ENCODE measurements around the gene MED16.
"Not testable (repeated sequence)": the region's sequence is repeated elsewhere in the genome, so short reads cannot be mapped to it uniquely, and the experiment has no call there.

Gene MED16

GRCh38 chr19:870963-871401, 22.0 kb downstream of the MED16 start:
- FAIRE-seq: no peak

GRCh38 chr19:870314-870713, 22.7 kb downstream of the MED16 start:
- FAIRE-seq: no peak

- no peak for FAIRE-seq
These were observed 23.5 kb downstream of the MED16 start for GRCh38 chr19:869245-870177.

- no peak for FAIRE-seq
These were observed 24.3 kb downstream of the MED16 start for GRCh38 chr19:868458-869244.

GRCh38 chr19:867855-868457, 25.0 kb downstream of the MED16 start:
- FAIRE-seq: no peak

- FAIRE-seq: no peak
These were observed 25.6 kb downstream of the MED16 start for GRCh38 chr19:867301-867793.

GRCh38 chr19:866769-867300, 26.2 kb downstream of the MED16 start:
- no peak for FAIRE-seq

- FAIRE-seq: no peak
These were observed 29.7 kb downstream of the MED16 start for GRCh38 chr19:863315-863620.

- FAIRE-seq: no peak
These were observed 30.2 kb downstream of the MED16 start for GRCh38 chr19:862581-863314.

- FAIRE-seq: no peak
These were observed 31.0 kb downstream of the MED16 start for GRCh38 chr19:861756-862580.

GRCh38 chr19:861141-861755, 31.7 kb downstream of the MED16 start:
- no peak for FAIRE-seq

- FAIRE-seq: no peak
These were observed 33.8 kb downstream of the MED16 start, which contains the start of gene CFD for GRCh38 chr19:858868-859843. CFD (plus strand) TSS chr19:859664; CDS start chr19:859690, 26 bp downstream.

GRCh38 chr19:858284-858683, 34.7 kb downstream of the MED16 start:
- no peak for FAIRE-seq

- no peak for FAIRE-seq
These were observed 37.3 kb downstream of the MED16 start for GRCh38 chr19:855566-856120.

- no peak for FAIRE-seq
These were observed 37.8 kb downstream of the MED16 start for GRCh38 chr19:855142-855541.

- no peak for FAIRE-seq
These were observed 38.4 kb downstream of the MED16 start for GRCh38 chr19:854549-854948.

GRCh38 chr19:853614-854220, 39.3 kb downstream of the MED16 start:
- FAIRE-seq: not testable (repeated sequence)

GRCh38 chr19:853014-853585, 39.9 kb downstream of the MED16 start:
- FAIRE-seq: no peak

Data from islet of Langerhans (tissue), 1 donor.